HL-60/S4 (cell line): ENCODE measurements around the gene DDOST.

Experiments
- in situ Hi-C: fragments of 300-500 bp; cut with MboI; formaldehyde crosslinking; loops from 2 replicates; pipeline ENCODE4 v1.14.3; 2022; ENCODE audit warnings: low sequenced_read_pairs

DDOST gene

DNA sequence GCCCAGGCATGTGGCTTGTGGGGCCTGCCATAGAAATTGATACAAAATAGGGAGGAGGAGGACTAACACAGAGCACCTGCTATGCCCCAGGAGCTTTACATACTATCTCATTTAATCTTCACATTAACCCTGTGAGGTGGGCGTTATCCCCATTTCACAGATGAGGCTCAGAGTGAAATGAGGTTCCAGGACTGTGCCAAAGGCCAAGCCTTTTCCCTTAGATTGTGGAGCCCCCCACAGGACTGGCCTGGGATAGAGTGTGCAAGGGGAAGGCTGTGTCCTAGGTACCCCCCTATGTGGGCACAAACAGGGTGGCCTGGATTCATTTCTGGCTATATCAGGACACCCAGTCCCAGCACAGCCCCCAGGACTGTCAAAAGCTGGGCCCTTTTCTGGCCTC, 2.2 kb upstream of the DDOST start:
- in situ Hi-C loops, result no loop called here

- in situ Hi-C loops, result no loop called here
Observed at GRCh38 chr1:20662110-20662475, 924 bp upstream of the DDOST start.

DNA sequence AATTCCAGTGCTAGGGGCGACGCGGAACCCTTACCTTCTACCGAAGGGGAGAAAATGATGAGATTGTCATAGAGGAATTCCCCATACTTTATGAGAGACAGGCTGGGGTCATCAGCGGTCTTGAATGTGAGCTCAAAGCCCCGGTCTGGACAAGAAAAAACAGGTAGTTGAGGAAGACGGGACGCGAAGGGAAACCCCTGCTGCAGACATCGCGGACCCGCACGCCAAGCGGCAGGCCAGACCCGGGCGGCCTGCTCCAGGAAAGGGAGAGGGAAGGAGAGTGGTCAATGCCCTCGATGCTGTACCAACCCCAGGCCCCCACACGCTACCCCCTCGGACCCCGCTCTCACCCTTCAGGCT, 342 bp downstream of the DDOST start:
- in situ Hi-C loops, result no loop called here

GRCh38 chr1:20660363-20660762, 806 bp downstream of the DDOST start:
- in situ Hi-C loops, result no loop called here

GRCh38 chr1:20658166-20658915, 2.8 kb downstream of the DDOST start:
- in situ Hi-C loops, result no loop called here

DNA sequence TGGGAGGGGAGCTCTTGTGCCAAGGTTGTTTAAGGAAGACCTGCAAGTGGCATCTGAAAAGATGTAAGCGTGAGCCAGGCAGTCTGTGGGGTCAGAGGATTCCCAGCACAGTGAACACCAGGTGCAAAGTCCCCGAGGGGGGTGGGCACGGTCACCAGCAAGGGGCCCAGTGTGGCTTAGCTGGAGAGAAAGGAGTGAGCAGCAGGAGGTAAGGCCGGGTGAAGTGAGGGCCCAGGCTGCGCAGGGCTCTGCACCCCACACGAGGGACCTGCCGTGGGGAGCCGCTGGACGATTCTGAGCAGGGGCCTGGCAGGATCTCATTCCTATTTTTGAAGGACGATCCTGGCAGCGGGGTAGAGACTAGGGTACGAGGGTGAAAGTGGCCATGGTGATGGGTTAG, 4.1 kb downstream of the DDOST start:
- in situ Hi-C loops, result no loop called here

GRCh38 chr1:20654104-20654690, 7.0 kb downstream of the DDOST start:
- in situ Hi-C loops, result no loop called here

DNA sequence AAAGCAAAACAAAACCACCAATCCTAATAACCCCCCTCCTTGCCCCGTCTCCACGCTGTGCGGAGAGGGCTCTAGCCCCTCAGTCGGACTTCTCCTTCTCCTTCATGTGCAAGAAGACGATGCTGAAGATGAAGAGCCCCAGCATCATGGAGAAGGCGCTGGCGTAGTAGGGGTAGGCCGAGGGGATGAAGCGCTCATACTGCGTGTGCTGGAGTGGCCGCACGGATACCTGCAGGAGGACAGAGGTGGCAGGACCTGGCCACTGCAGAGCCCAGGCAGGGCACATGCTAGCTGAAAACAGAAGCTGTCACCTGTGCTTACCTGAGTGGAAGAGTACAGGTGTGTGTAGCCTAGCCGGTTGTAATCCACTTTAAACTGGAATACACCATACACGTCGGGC, 8.9 kb downstream of the DDOST start:
- in situ Hi-C loops, result no loop called here

GRCh38 chr1:20648946-20649345, 12.2 kb downstream of the DDOST start:
- in situ Hi-C loops, result loop anchor here (25.0 kb wide), 1 partner anchor 737 kb away; the partner anchor contains the start of gene PLA2G2E

GRCh38 chr1:20648438-20648837, 12.7 kb downstream of the DDOST start:
- in situ Hi-C loops, result loop anchor here (25.0 kb wide), 1 partner anchor 736 kb away; the partner anchor contains the start of gene PLA2G2E

GRCh38 chr1:20645414-20645813, 15.8 kb downstream of the DDOST start:
- in situ Hi-C loops, result loop anchor here (25.0 kb wide), 1 partner anchor 733 kb away; the partner anchor contains the start of gene PLA2G2E

GRCh38 chr1:20644416-20644815, 16.8 kb downstream of the DDOST start:
- in situ Hi-C loops, result loop anchor here (25.0 kb wide), 1 partner anchor 732 kb away; the partner anchor contains the start of gene PLA2G2E

- in situ Hi-C loops, result loop anchor here (25.0 kb wide), 1 partner anchor 731 kb away; the partner anchor contains the start of gene PLA2G2E
Observed at GRCh38 chr1:20643080-20643479, 18.1 kb downstream of the DDOST start.

- in situ Hi-C loops, result loop anchor here (25.0 kb wide), 1 partner anchor 730 kb away; the partner anchor contains the start of gene PLA2G2E
Observed at GRCh38 chr1:20641975-20642374, 19.2 kb downstream of the DDOST start.

- in situ Hi-C loops, result loop anchor here (25.0 kb wide), 1 partner anchor 728 kb away; the partner anchor contains the start of gene PLA2G2E
Observed at GRCh38 chr1:20640183-20640597, 21.0 kb downstream of the DDOST start.

GRCh38 chr1:20636785-20637347, 24.3 kb downstream of the DDOST start:
- in situ Hi-C loops, result loop anchor here (5.0 to 25.0 kb wide), 3 partner anchors 65 to 725 kb away; partner anchors contain the start of gene PLA2G2E

DNA sequence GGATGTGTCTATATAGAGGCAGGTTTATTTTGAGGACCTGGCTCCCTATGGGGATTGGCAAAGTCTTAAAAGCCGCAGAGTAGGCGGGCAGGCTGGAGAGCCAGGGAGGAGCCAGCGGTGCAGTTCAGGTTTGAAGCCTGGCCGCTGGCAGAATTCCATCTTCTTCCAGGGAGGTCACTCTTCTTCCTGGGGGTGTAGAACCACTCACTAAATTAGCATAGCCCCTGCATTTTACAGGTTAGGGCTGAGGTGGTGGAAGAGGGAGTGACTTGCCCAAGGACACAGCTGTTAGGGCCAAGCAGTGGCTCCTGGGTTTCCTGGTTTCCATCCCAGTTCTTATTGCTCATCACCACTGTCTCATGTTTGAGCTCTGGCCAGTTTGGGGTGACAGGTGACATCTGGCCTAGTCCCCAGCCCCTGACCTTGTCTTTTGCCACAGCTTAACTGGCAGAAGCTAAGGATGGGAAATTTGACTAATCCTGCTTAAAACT, 26.5 kb downstream of the DDOST start:
- in situ Hi-C loops, result loop anchor here (5.0 to 25.0 kb wide), 3 partner anchors 62 to 722 kb away; partner anchors contain the start of gene PLA2G2E

DNA sequence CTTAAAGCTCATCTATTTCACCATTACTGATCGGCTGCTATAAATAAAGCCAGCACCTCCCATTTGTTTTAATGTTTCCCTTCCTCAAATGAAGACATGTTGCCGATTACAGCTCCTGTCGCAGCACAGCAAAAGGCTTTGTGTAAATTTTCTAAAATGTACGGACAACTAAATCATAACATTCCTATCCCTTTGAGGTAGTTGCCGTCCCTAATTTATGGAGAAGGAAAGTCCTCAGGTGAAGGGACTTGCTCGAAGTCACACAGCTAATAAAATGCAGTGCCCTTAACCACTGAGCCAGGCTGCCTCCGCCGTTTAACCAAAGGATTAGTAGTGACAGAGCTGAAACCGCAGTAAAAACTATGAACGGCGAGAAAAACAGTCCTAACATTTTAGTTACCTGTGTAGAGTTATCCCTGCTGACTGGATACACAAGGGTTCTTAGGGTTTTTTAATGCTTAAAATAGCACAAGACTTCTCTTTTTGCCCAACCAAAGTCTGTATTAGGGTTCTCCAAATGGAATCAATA, 27.0 kb downstream of the DDOST start:
- in situ Hi-C loops, result loop anchor here (25.0 kb wide), 1 partner anchor 722 kb away; the partner anchor contains the start of gene PLA2G2E

GRCh38 chr1:20633190-20634064, 27.7 kb downstream of the DDOST start, which contains the start of gene PINK1:
Gene PINK1, plus strand, starts transcription at chr1:20633458. Its CDS starts 91 bp downstream, at chr1:20633549.
- in situ Hi-C loops, result loop anchor here (25.0 kb wide), 1 partner anchor 721 kb away; the partner anchor contains the start of gene PLA2G2E

GRCh38 chr1:20632386-20632785, 28.8 kb downstream of the DDOST start:
- in situ Hi-C loops, result loop anchor here (25.0 kb wide), 1 partner anchor 720 kb away; the partner anchor contains the start of gene PLA2G2E
